ENCODE results near the gene ELOVL6. TPM values are rescaled to one million over a fixed set of nuclear protein-coding genes. Genes with fewer than 3 reads are reported as not detected.
"Not testable (repeated sequence)": the region's sequence is repeated elsewhere in the genome, so short reads cannot be mapped to it uniquely, and the experiment has no call there.

ELOVL6 gene
- polyA plus RNA-seq, 2 donors, result 17.3 to 17.7 TPM

- no peak overlapping the region for H3K27ac ChIP-seq (ENCODE audit: low read depth in 2 of 2, low read length in 1 of 2)
- no peaks in the 10 kb centered on the region for H3K4me1 ChIP-seq (ENCODE audit: control insufficient read depth in 2 of 2, insufficient read depth in 2 of 2, low read length in 1 of 2)
- no peak overlapping the region for H3K4me3 ChIP-seq (ENCODE audit: low read depth in 1 of 2, low read length in 2 of 2)
- no peaks in the 10 kb centered on the region for H3K36me3 ChIP-seq (ENCODE audit: control insufficient read depth in 2 of 2, insufficient read depth in 2 of 2, low read length in 1 of 2)
- no peaks in the 10 kb centered on the region for H3K27me3 ChIP-seq (ENCODE audit: control insufficient read depth in 1 of 2, insufficient read depth in 2 of 2, low read length in 2 of 2)
- H3K9me3 ChIP-seq (ENCODE audit: control insufficient read depth in 2 of 2, insufficient read depth in 1 of 2, low read depth in 1 of 2, low read length in 1 of 2), result no peaks in the 10 kb centered on the region
- WGBS, 2 donors, result 74 to 84% methylated on average over 2 of the region's 2 CpGs
Measured at GRCh38 chr4:110104661-110105060, 93.8 kb downstream of the ELOVL6 start.

GRCh38 chr4:110099638-110100037 is 98.8 kb downstream of the ELOVL6 start:
- Histone ChIP-seq H3K9me3 (ENCODE audit: control insufficient read depth in 2 of 2, insufficient read depth in 1 of 2, low read depth in 1 of 2, low read length in 1 of 2) (no peaks in the 10 kb centered on the region), H3K27me3 (ENCODE audit: control insufficient read depth in 1 of 2, insufficient read depth in 2 of 2, low read length in 2 of 2) (no peaks in the 10 kb centered on the region), H3K36me3 (ENCODE audit: control insufficient read depth in 2 of 2, insufficient read depth in 2 of 2, low read length in 1 of 2) (no peaks in the 10 kb centered on the region), H3K4me1 (ENCODE audit: control insufficient read depth in 2 of 2, insufficient read depth in 2 of 2, low read length in 1 of 2) (no peaks in the 10 kb centered on the region), H3K27ac (ENCODE audit: low read depth in 2 of 2, low read length in 1 of 2) (no peak overlapping the region), H3K4me3 (ENCODE audit: low read depth in 1 of 2, low read length in 2 of 2) (no peak overlapping the region)

GRCh38 chr4:110096405-110096804 is 102.0 kb downstream of the ELOVL6 start:
- H3K4me1 ChIP-seq (ENCODE audit: control insufficient read depth in 2 of 2, insufficient read depth in 2 of 2, low read length in 1 of 2), result no peaks in the 10 kb centered on the region
- 91 to 97% methylated on average over 1 of the region's 1 CpG for WGBS, 2 donors
- H3K27me3 ChIP-seq (ENCODE audit: control insufficient read depth in 1 of 2, insufficient read depth in 2 of 2, low read length in 2 of 2), result no peaks in the 10 kb centered on the region
- H3K4me3 ChIP-seq (ENCODE audit: low read depth in 1 of 2, low read length in 2 of 2), result no peak overlapping the region
- no peak overlapping the region for H3K27ac ChIP-seq (ENCODE audit: low read depth in 2 of 2, low read length in 1 of 2)
- H3K36me3 ChIP-seq (ENCODE audit: control insufficient read depth in 2 of 2, insufficient read depth in 2 of 2, low read length in 1 of 2), result no peaks in the 10 kb centered on the region
- H3K9me3 ChIP-seq (ENCODE audit: control insufficient read depth in 2 of 2, insufficient read depth in 1 of 2, low read depth in 1 of 2, low read length in 1 of 2), result no peaks in the 10 kb centered on the region

- Histone ChIP-seq H3K4me1 (ENCODE audit: control insufficient read depth in 2 of 2, insufficient read depth in 2 of 2, low read length in 1 of 2) (no peaks in the 10 kb centered on the region), H3K27ac (ENCODE audit: low read depth in 2 of 2, low read length in 1 of 2) (no peak overlapping the region), H3K4me3 (ENCODE audit: low read depth in 1 of 2, low read length in 2 of 2) (no peak overlapping the region), H3K27me3 (ENCODE audit: control insufficient read depth in 1 of 2, insufficient read depth in 2 of 2, low read length in 2 of 2) (no peaks in the 10 kb centered on the region), H3K9me3 (ENCODE audit: control insufficient read depth in 2 of 2, insufficient read depth in 1 of 2, low read depth in 1 of 2, low read length in 1 of 2) (no peaks in the 10 kb centered on the region), H3K36me3 (ENCODE audit: control insufficient read depth in 2 of 2, insufficient read depth in 2 of 2, low read length in 1 of 2) (no peaks in the 10 kb centered on the region)
- WGBS, 2 donors, result 77 to 79% methylated on average over 4 of the region's 4 CpGs
Measured at GRCh38 chr4:110092646-110093045, 105.8 kb downstream of the ELOVL6 start.

- Histone ChIP-seq H3K36me3 (ENCODE audit: control insufficient read depth in 2 of 2, insufficient read depth in 2 of 2, low read length in 1 of 2) (no peaks in the 10 kb centered on the region), H3K4me1 (ENCODE audit: control insufficient read depth in 2 of 2, insufficient read depth in 2 of 2, low read length in 1 of 2) (no peaks in the 10 kb centered on the region), H3K27ac (ENCODE audit: low read depth in 2 of 2, low read length in 1 of 2) (no peak overlapping the region), H3K4me3 (ENCODE audit: low read depth in 1 of 2, low read length in 2 of 2) (no peak overlapping the region), H3K27me3 (ENCODE audit: control insufficient read depth in 1 of 2, insufficient read depth in 2 of 2, low read length in 2 of 2) (no peaks in the 10 kb centered on the region), H3K9me3 (ENCODE audit: control insufficient read depth in 2 of 2, insufficient read depth in 1 of 2, low read depth in 1 of 2, low read length in 1 of 2) (no peaks in the 10 kb centered on the region)
- WGBS, 2 donors, result 59 to 69% methylated on average over 6 of the region's 6 CpGs
Measured at GRCh38 chr4:110091434-110092140, 106.8 kb downstream of the ELOVL6 start.

GRCh38 chr4:110088670-110089069 is 109.7 kb downstream of the ELOVL6 start:
- Histone ChIP-seq H3K4me3 (ENCODE audit: low read depth in 1 of 2, low read length in 2 of 2) (no peak overlapping the region), H3K9me3 (ENCODE audit: control insufficient read depth in 2 of 2, insufficient read depth in 1 of 2, low read depth in 1 of 2, low read length in 1 of 2) (no peaks in the 10 kb centered on the region), H3K27me3 (ENCODE audit: control insufficient read depth in 1 of 2, insufficient read depth in 2 of 2, low read length in 2 of 2) (no peaks in the 10 kb centered on the region), H3K27ac (ENCODE audit: low read depth in 2 of 2, low read length in 1 of 2) (no peak overlapping the region), H3K36me3 (ENCODE audit: control insufficient read depth in 2 of 2, insufficient read depth in 2 of 2, low read length in 1 of 2) (no peaks in the 10 kb centered on the region), H3K4me1 (ENCODE audit: control insufficient read depth in 2 of 2, insufficient read depth in 2 of 2, low read length in 1 of 2) (no peaks in the 10 kb centered on the region)
- WGBS, 2 donors, result 71 to 73% methylated on average over 4 of the region's 4 CpGs

- no peaks in the 10 kb centered on the region for H3K9me3 ChIP-seq (ENCODE audit: control insufficient read depth in 2 of 2, insufficient read depth in 1 of 2, low read depth in 1 of 2, low read length in 1 of 2)
- H3K4me3 ChIP-seq (ENCODE audit: low read depth in 1 of 2, low read length in 2 of 2), result no peak overlapping the region
- H3K36me3 ChIP-seq (ENCODE audit: control insufficient read depth in 2 of 2, insufficient read depth in 2 of 2, low read length in 1 of 2), result no peaks in the 10 kb centered on the region
- no peaks in the 10 kb centered on the region for H3K4me1 ChIP-seq (ENCODE audit: control insufficient read depth in 2 of 2, insufficient read depth in 2 of 2, low read length in 1 of 2)
- 50 to 51% methylated on average over 4 of the region's 4 CpGs for WGBS, 2 donors
- H3K27me3 ChIP-seq (ENCODE audit: control insufficient read depth in 1 of 2, insufficient read depth in 2 of 2, low read length in 2 of 2), result no peaks in the 10 kb centered on the region
- no peak overlapping the region for H3K27ac ChIP-seq (ENCODE audit: low read depth in 2 of 2, low read length in 1 of 2)
Measured at GRCh38 chr4:110087070-110087708, 111.2 kb downstream of the ELOVL6 start.

- H3K4me1 ChIP-seq (ENCODE audit: control insufficient read depth in 2 of 2, insufficient read depth in 2 of 2, low read length in 1 of 2), result no peaks in the 10 kb centered on the region
- no peaks in the 10 kb centered on the region for H3K27me3 ChIP-seq (ENCODE audit: control insufficient read depth in 1 of 2, insufficient read depth in 2 of 2, low read length in 2 of 2)
- H3K27ac ChIP-seq (ENCODE audit: low read depth in 2 of 2, low read length in 1 of 2), result no peak overlapping the region
- WGBS, 2 donors, result 82 to 100% methylated on average over 1 of the region's 1 CpG
- H3K4me3 ChIP-seq (ENCODE audit: low read depth in 1 of 2, low read length in 2 of 2), result no peak overlapping the region
- H3K9me3 ChIP-seq (ENCODE audit: control insufficient read depth in 2 of 2, insufficient read depth in 1 of 2, low read depth in 1 of 2, low read length in 1 of 2), result no peaks in the 10 kb centered on the region
- no peaks in the 10 kb centered on the region for H3K36me3 ChIP-seq (ENCODE audit: control insufficient read depth in 2 of 2, insufficient read depth in 2 of 2, low read length in 1 of 2)
Measured at GRCh38 chr4:110085131-110085530, 113.3 kb downstream of the ELOVL6 start.

- H3K4me1 ChIP-seq (ENCODE audit: control insufficient read depth in 2 of 2, insufficient read depth in 2 of 2, low read length in 1 of 2), result no peaks in the 10 kb centered on the region
- H3K27ac ChIP-seq (ENCODE audit: low read depth in 2 of 2, low read length in 1 of 2), result no peak overlapping the region
- no peaks in the 10 kb centered on the region for H3K36me3 ChIP-seq (ENCODE audit: control insufficient read depth in 2 of 2, insufficient read depth in 2 of 2, low read length in 1 of 2)
- no peaks in the 10 kb centered on the region for H3K9me3 ChIP-seq (ENCODE audit: control insufficient read depth in 2 of 2, insufficient read depth in 1 of 2, low read depth in 1 of 2, low read length in 1 of 2)
- no peaks in the 10 kb centered on the region for H3K27me3 ChIP-seq (ENCODE audit: control insufficient read depth in 1 of 2, insufficient read depth in 2 of 2, low read length in 2 of 2)
- WGBS, 2 donors, result 82 to 96% methylated on average over 3 of the region's 3 CpGs
- no peak overlapping the region for H3K4me3 ChIP-seq (ENCODE audit: low read depth in 1 of 2, low read length in 2 of 2)
Measured at GRCh38 chr4:110084154-110084553, 114.3 kb downstream of the ELOVL6 start.

- not testable (repeated sequence) for H3K4me1 ChIP-seq (ENCODE audit: control insufficient read depth in 2 of 2, insufficient read depth in 2 of 2, low read length in 1 of 2); H3K27ac ChIP-seq (ENCODE audit: low read depth in 2 of 2, low read length in 1 of 2); H3K9me3 ChIP-seq (ENCODE audit: control insufficient read depth in 2 of 2, insufficient read depth in 1 of 2, low read depth in 1 of 2, low read length in 1 of 2); H3K27me3 ChIP-seq (ENCODE audit: control insufficient read depth in 1 of 2, insufficient read depth in 2 of 2, low read length in 2 of 2); H3K36me3 ChIP-seq (ENCODE audit: control insufficient read depth in 2 of 2, insufficient read depth in 2 of 2, low read length in 1 of 2); H3K4me3 ChIP-seq (ENCODE audit: low read depth in 1 of 2, low read length in 2 of 2)
- 92 to 93% methylated on average over 2 of the region's 2 CpGs for WGBS, 2 donors
Measured at GRCh38 chr4:110078148-110078547, 120.3 kb downstream of the ELOVL6 start.

All from esophagus (tissue), 2 donors.